Measurements from ENCODE around the gene VCP. TPM values are rescaled to one million over a fixed set of nuclear protein-coding genes. Genes with fewer than 3 reads are reported as not detected.

Gene VCP
- total RNA-seq (174 TPM), polyA plus RNA-seq (142 TPM)

DNA sequence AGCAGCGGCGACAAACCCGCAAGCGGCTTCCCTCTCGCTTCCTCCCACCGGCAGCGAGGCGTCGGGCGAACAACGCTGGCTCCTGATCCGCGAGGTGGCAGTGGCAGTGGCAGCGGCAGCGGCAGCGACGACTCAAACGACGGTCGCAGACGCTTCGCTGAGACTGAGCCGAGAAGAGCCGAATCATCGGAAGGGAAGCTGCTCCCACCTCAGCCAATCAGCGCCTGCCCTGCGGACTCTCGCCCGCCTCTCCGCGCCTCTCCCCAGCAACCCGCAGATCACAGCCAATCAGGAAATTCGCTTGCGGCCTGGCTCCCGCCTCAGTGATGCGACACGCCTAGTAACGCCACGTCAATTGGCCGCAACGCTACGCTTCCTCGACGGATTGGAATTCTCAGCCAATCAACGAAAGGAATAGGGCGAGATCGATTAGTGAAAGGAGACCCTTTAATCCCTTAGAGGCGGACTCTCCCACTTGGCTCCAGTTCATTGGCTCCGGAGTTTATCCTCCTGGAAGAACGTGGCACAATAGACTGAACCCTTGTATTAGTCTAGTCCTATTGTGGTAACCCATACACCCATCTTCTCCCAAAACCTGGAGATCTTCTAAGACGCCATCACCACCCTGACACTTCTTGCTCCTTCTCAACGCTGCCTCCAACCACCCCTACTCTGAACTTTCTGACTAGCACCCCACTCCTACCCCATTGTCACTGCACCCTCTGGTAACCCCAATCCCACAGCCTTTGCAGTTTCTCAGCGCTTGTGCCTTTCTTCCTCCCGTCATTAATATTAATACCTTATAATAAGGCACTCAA is at the start of gene VCP:
VCP (minus strand) TSS at position 165 of the 818 bp plus-strand sequence. CDS start 272 bp downstream, outside the sequence.
- Histone ChIP-seq H3K4me1 (ENCODE audit: insufficient read depth) (peaks cover 3% of the 10 kb centered on the region), H3K27ac (ENCODE audit: low read depth) (peak within 1 kb of the TSS; percentile 98), H3K4me3 (ENCODE audit: low read depth, low read length) (peak within 1 kb of the TSS; percentile 72), H3K36me3 (ENCODE audit: insufficient read depth) (no peaks in the 10 kb centered on the region)
- WGBS = 5% methylated on average over 54 of the region's 54 CpGs
- DNase-seq (ENCODE audit: extremely low spot score) = peak; percentile 98

DNA sequence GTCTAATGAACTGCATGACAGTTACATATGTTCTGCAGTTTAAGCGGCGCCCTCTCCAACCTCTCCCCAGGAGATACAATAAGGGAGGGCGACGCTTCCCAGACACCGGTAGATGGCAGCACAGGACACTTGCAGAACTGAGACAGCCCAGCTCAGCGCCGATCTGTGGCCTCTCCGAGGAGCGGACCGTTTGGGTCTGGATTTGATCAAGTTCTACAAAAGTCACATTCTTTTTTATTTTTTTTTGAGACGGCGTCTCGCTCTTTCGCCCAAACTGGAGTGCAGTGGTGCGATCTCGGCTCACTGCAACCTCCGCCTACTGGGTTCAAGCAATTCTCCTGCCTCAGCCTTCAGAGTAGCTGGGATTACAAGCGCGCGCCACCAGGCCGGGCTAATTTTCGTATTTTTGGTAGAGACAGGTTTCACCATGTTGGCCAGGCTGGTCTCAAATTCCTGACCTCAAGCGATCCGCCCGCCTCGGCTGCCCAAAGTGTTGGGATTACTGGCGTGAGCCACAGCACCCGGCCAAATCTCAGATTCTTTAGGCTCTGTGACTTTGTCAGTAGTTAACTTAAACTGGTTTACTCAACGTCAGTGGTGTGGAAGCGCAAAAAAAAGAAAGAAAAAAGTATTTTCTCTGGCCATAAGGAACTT is 44.6 kb upstream of the VCP start:
- 9% methylated on average over 30 of the region's 30 CpGs for WGBS
- Histone ChIP-seq H3K36me3 (ENCODE audit: insufficient read depth) (no peaks in the 10 kb centered on the region), H3K27ac (ENCODE audit: low read depth) (no peak overlapping the region), H3K4me1 (ENCODE audit: insufficient read depth) (no peaks in the 10 kb centered on the region), H3K4me3 (ENCODE audit: low read depth, low read length) (no peak overlapping the region)
- DNase-seq (ENCODE audit: extremely low spot score) = peak; percentile 87

- peak overlapping the region; percentile 81 for H3K27ac ChIP-seq (ENCODE audit: low read depth)
- DNase-seq (ENCODE audit: extremely low spot score) = no peak
- no peaks in the 10 kb centered on the region for H3K4me1 ChIP-seq (ENCODE audit: insufficient read depth)
- H3K4me3 ChIP-seq (ENCODE audit: low read depth, low read length) = peak overlapping the region; percentile 42
- no peaks in the 10 kb centered on the region for H3K36me3 ChIP-seq (ENCODE audit: insufficient read depth)
- under 1% methylated on average over 12 of the region's 12 CpGs for WGBS
Measured at GRCh38 chr9:35116539-35116897, 44.1 kb upstream of the VCP start.

- Histone ChIP-seq H3K36me3 (ENCODE audit: insufficient read depth) (no peaks in the 10 kb centered on the region), H3K4me3 (ENCODE audit: low read depth, low read length) (peak within 1 kb of the TSS; percentile 42), H3K4me1 (ENCODE audit: insufficient read depth) (no peaks in the 10 kb centered on the region), H3K27ac (ENCODE audit: low read depth) (peak within 1 kb of the TSS; percentile 81)
- DNase-seq (ENCODE audit: extremely low spot score) = peak; percentile 96
- under 1% methylated on average over 54 of the region's 54 CpGs for WGBS
Measured at GRCh38 chr9:35115680-35116538, 43.5 kb upstream of the VCP start, which contains the start of gene ATOSB. TSS of gene ATOSB (minus strand) at chr9:35115862. CDS start at chr9:35108274, 7,588 bp downstream.

DNA sequence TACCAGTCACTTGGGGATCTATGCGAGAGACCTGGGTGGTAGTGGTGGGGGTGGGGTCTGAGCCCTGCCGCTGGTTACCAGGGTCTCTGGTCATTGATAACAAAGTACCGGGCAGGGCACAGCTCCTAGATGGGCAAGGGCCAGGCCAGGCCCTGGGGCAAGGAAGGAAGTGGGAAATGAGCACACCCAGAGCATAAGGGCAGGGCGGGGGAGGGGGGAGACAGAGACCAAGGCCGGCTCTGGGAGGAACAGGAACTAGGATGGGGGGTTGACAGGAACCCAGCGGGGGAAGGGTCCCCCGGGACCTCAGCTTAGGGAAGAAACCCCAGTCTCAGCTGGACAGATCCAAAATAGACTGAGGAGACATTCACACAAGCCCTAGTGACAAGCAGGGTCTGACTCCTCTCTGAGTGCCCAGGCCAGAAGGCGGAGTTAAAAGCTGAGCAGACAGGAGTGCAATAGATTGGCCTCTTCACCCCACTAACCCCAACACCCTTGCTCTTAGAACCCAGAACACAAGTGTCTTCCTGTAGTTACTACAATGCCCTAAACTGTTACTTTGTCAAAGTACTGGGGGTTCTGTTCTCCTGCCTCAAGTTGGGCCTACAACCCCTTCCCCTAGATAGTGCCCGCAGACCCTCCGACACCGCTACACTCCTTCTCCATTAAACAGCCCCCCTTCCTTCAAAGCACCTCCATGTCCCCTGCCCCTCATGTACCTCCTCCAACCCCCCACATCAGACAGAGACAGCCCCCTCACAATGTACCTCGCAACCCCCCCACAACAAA is 42.6 kb upstream of the VCP start:
- 16% methylated on average over 12 of the region's 12 CpGs for WGBS
- H3K27ac ChIP-seq (ENCODE audit: low read depth) = peak overlapping the region; percentile 81
- H3K4me1 ChIP-seq (ENCODE audit: insufficient read depth) = no peaks in the 10 kb centered on the region
- no peaks in the 10 kb centered on the region for H3K36me3 ChIP-seq (ENCODE audit: insufficient read depth)
- no peak for DNase-seq (ENCODE audit: extremely low spot score)
- H3K4me3 ChIP-seq (ENCODE audit: low read depth, low read length) = peak overlapping the region; percentile 42

- Histone ChIP-seq H3K4me3 (ENCODE audit: low read depth, low read length) (no peak overlapping the region), H3K36me3 (ENCODE audit: insufficient read depth) (no peaks in the 10 kb centered on the region), H3K4me1 (ENCODE audit: insufficient read depth) (no peaks in the 10 kb centered on the region), H3K27ac (ENCODE audit: low read depth) (peak overlapping the region; percentile 81)
- peak; percentile 81 for DNase-seq (ENCODE audit: extremely low spot score)
- WGBS = 4% methylated on average over 5 of the region's 5 CpGs
Measured at GRCh38 chr9:35114113-35114839, 41.9 kb upstream of the VCP start.

- Histone ChIP-seq H3K36me3 (ENCODE audit: insufficient read depth) (no peaks in the 10 kb centered on the region), H3K4me1 (ENCODE audit: insufficient read depth) (no peaks in the 10 kb centered on the region), H3K27ac (ENCODE audit: low read depth) (peak overlapping the region; percentile 82), H3K4me3 (ENCODE audit: low read depth, low read length) (no peak overlapping the region)
- DNase-seq (ENCODE audit: extremely low spot score) = no peak
- WGBS = 65% methylated on average over 3 of the region's 3 CpGs
Measured at GRCh38 chr9:35112257-35113020, 40.0 kb upstream of the VCP start.

- DNase-seq (ENCODE audit: extremely low spot score) = peak; percentile 94
- 1% methylated on average over 57 of the region's 57 CpGs for WGBS
- Histone ChIP-seq H3K36me3 (ENCODE audit: insufficient read depth) (no peaks in the 10 kb centered on the region), H3K27ac (ENCODE audit: low read depth) (peak overlapping the region; percentile 87), H3K4me3 (ENCODE audit: low read depth, low read length) (peak overlapping the region; percentile 66), H3K4me1 (ENCODE audit: insufficient read depth) (no peaks in the 10 kb centered on the region)
Measured at GRCh38 chr9:35111001-35111933, 38.8 kb upstream of the VCP start.

DNA sequence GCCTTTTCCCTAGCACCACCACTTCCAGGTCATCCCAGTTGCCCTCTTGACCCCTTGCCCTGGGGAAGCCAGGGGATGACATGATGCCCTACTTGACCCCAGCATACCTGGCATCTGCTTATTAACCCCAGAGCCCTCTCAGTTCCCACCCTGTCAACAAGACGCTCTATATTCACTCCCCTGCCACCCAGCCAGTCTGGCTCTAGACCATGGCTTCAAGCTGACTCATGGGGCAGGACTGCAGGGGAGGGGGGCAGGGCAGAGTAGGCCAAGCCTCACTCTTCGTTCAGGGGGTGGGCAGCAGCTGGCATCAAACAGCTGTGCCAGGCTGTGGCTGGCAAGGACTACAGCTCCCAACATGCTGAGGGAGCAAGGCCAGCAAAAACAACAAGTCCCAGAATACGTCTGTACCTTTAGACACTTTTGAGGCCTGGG is 37.9 kb upstream of the VCP start:
- no peaks in the 10 kb centered on the region for H3K4me1 ChIP-seq (ENCODE audit: insufficient read depth)
- H3K36me3 ChIP-seq (ENCODE audit: insufficient read depth) = no peaks in the 10 kb centered on the region
- WGBS = 24% methylated on average over 3 of the region's 3 CpGs
- no peak overlapping the region for H3K27ac ChIP-seq (ENCODE audit: low read depth)
- H3K4me3 ChIP-seq (ENCODE audit: low read depth, low read length) = no peak overlapping the region
- DNase-seq (ENCODE audit: extremely low spot score) = no peak

GRCh38 chr9:35108946-35109575 is 36.6 kb upstream of the VCP start:
- DNase-seq (ENCODE audit: extremely low spot score) = no peak
- Histone ChIP-seq H3K4me3 (ENCODE audit: low read depth, low read length) (no peak overlapping the region), H3K4me1 (ENCODE audit: insufficient read depth) (no peaks in the 10 kb centered on the region), H3K36me3 (ENCODE audit: insufficient read depth) (no peaks in the 10 kb centered on the region), H3K27ac (ENCODE audit: low read depth) (no peak overlapping the region)
- WGBS = 60% methylated on average over 8 of the region's 8 CpGs

GRCh38 chr9:35108461-35108860 is 36.0 kb upstream of the VCP start:
- H3K4me1 ChIP-seq (ENCODE audit: insufficient read depth) = no peaks in the 10 kb centered on the region
- H3K4me3 ChIP-seq (ENCODE audit: low read depth, low read length) = no peak overlapping the region
- WGBS = 88% methylated on average over 6 of the region's 6 CpGs
- DNase-seq (ENCODE audit: extremely low spot score) = no peak
- no peaks in the 10 kb centered on the region for H3K36me3 ChIP-seq (ENCODE audit: insufficient read depth)
- H3K27ac ChIP-seq (ENCODE audit: low read depth) = no peak overlapping the region

Data from urinary bladder (tissue), 4 donors.